A673 (cell line): ENCODE measurements around the gene MKNK2. TPM values are rescaled to one million over a fixed set of nuclear protein-coding genes. Genes with fewer than 3 reads are reported as not detected.

Experiments used
- BruUV-seq: library from RNA; stranded (reverse); fragments of 400-500 nt; replicated peaks from 2 replicates; lab custom pipeline; 2021; lab: Mats Ljungman, UMichigan
- CTCF ChIA-PET: fragments of 300-600 bp; sonication (Branson Sonifier 250); formaldehyde crosslinking; loops from one replicate; lab custom pipeline; 2022; ENCODE audit warnings: antibody characterized with exemption; lab: Charles Lee
- POLR2A ChIA-PET: fragments of 300-600 bp; sonication (Branson Sonifier 250); formaldehyde crosslinking; loops from one replicate; lab custom pipeline; 2022; ENCODE audit warnings: antibody characterized with exemption; ENCODE audit not compliant: low non-redundant PET; lab: Charles Lee
- DNase-seq: peaks from one replicate; pipeline ENCODE4 v3.0.0-alpha.2; 2015; ENCODE audit warnings: low spot score
- H3K27ac ChIP-seq: fragments of 200-600 bp; sonication (generic); 2 replicates; pipeline ENCODE4 v1.5.1; 2016; ENCODE audit warnings: mixed run types, low read depth, mild to moderate bottlenecking, mixed read lengths, antibody characterized with exemption, low read length; ENCODE audit not compliant: poor library complexity, severe bottlenecking
- H3K27me3 ChIP-seq: fragments of 200-600 bp; sonication (generic); replicated peaks from 2 replicates; pipeline ENCODE4 v1.6.1; 2017; ENCODE audit warnings: mixed run types, low read depth, mild to moderate bottlenecking, mixed read lengths, antibody characterized with exemption, low read length; ENCODE audit not compliant: insufficient read depth, poor library complexity
- H3K36me3 ChIP-seq: fragments of 200-600 bp; sonication (generic); 2 replicates; pipeline ENCODE4 v1.6.1; 2016; ENCODE audit warnings: mixed run types, mild to moderate bottlenecking, mixed read lengths, antibody characterized with exemption, low read length; ENCODE audit not compliant: insufficient read depth, poor library complexity, severe bottlenecking
- H3K4me1 ChIP-seq: fragments of 200-600 bp; sonication (generic); 2 replicates; pipeline ENCODE4 v1.6.1; 2017; ENCODE audit warnings: mixed run types, mild to moderate bottlenecking, mixed read lengths, antibody characterized with exemption, low read length; ENCODE audit not compliant: insufficient read depth, poor library complexity, severe bottlenecking
- H3K4me3 ChIP-seq: fragments of 200-600 bp; sonication (generic); 2 replicates; pipeline ENCODE4 v1.5.1; 2016; ENCODE audit warnings: low read depth, mixed run types, mild to moderate bottlenecking, mixed read lengths, low read length; ENCODE audit not compliant: poor library complexity, severe bottlenecking
- H3K9me3 ChIP-seq: fragments of 200-600 bp; sonication (generic); 2 replicates; pipeline ENCODE4 v1.6.1; 2016; ENCODE audit warnings: mixed run types, low read depth, mild to moderate bottlenecking, mixed read lengths, antibody characterized with exemption, low read length; ENCODE audit not compliant: poor library complexity, severe bottlenecking
- CTCF ChIP-seq: fragments of 300-800, 200-600 bp; sonication (generic); conservative IDR thresholded peaks from 2 replicates; pipeline ENCODE4 v1.5.1; 2017; ENCODE audit warnings: low read depth, mild to moderate bottlenecking, antibody characterized with exemption, low read length, moderate library complexity, mixed read lengths
- EZH2 ChIP-seq: fragments of 200-600 bp; sonication (generic); IDR thresholded peaks from 2 replicates; pipeline ENCODE4 v1.6.1; 2017; ENCODE audit warnings: borderline replicate concordance, low read depth, mild to moderate bottlenecking, mixed read lengths, antibody characterized with exemption, low read length; ENCODE audit not compliant: poor library complexity, severe bottlenecking
- intact Hi-C: fragments of 100-400 bp; cut with micrococcal nuclease; formaldehyde crosslinking; loops from one replicate; pipeline ENCODE4 v1.10.0; 2022; ENCODE audit not compliant: unreplicated experiment
- total RNA-seq: library from RNA; stranded (reverse); gene quantifications from 2 replicates; pipeline ENCODE4 v1.2.3, GENCODE V29; 2021

The MKNK2 gene
- total RNA-seq, 1 experiment from 2014 or later = 106 TPM

GRCh38 chr19:1997353-1998233 is 53.5 kb downstream of the MKNK2 start:
- BruUV-seq = no TSS peak
- H3K4me1 ChIP-seq = no peaks in the 10 kb centered on the region
- DNase-seq = no peak
- H3K27me3 ChIP-seq = no peaks in the 10 kb centered on the region
- intact Hi-C loops = no loop called here
- TF ChIP-seq CTCF (no peak), EZH2 (no peak)
- ChIA-PET POLR2A (no interaction called here), CTCF (no interaction called here)
- no peak overlapping the region for H3K4me3 ChIP-seq
- no peak overlapping the region for H3K27ac ChIP-seq
- peaks cover 6% of the 10 kb centered on the region for H3K9me3 ChIP-seq
- H3K36me3 ChIP-seq = peaks cover 37% of the 10 kb centered on the region

- ChIA-PET POLR2A (no interaction called here), CTCF (no interaction called here)
- no peaks in the 10 kb centered on the region for H3K4me1 ChIP-seq
- TF ChIP-seq EZH2 (no peak), CTCF (no peak)
- DNase-seq = no peak
- no peak overlapping the region for H3K4me3 ChIP-seq
- H3K36me3 ChIP-seq = peaks cover 62% of the 10 kb centered on the region
- BruUV-seq = no TSS peak
- H3K9me3 ChIP-seq = peaks cover 6% of the 10 kb centered on the region
- intact Hi-C loops = no loop called here
- no peak overlapping the region for H3K27ac ChIP-seq
- no peaks in the 10 kb centered on the region for H3K27me3 ChIP-seq
These were observed 58.2 kb downstream of the MKNK2 start for GRCh38 chr19:1992759-1993260.

GRCh38 chr19:1991018-1991913 is 59.8 kb downstream of the MKNK2 start:
- BruUV-seq = no TSS peak
- H3K4me1 ChIP-seq = no peaks in the 10 kb centered on the region
- POLR2A ChIA-PET = interaction anchor here (0.6 kb wide), 1 partner anchor 137 kb away, joined by 5 read pairs; no protein-coding TSS in a partner anchor
- no peaks in the 10 kb centered on the region for H3K27me3 ChIP-seq
- H3K27ac ChIP-seq = no peak overlapping the region
- CTCF ChIA-PET = interaction anchor here (0.6 kb wide), 1 partner anchor 11 kb away, joined by 3 read pairs; no protein-coding TSS in a partner anchor
- H3K4me3 ChIP-seq = no peak overlapping the region
- H3K36me3 ChIP-seq = peaks cover 68% of the 10 kb centered on the region
- TF ChIP-seq CTCF (no peak), EZH2 (no peak)
- H3K9me3 ChIP-seq = peaks cover 4% of the 10 kb centered on the region
- intact Hi-C loops = no loop called here
- DNase-seq = no peak
